Psoas muscle (tissue), 8 donors: ENCODE results near the gene HSFY1. TPM values are rescaled to one million over a fixed set of nuclear protein-coding genes. Genes with fewer than 3 reads are reported as not detected.
"Not testable (repeated sequence)": the region's sequence is repeated elsewhere in the genome, so short reads cannot be mapped to it uniquely, and the experiment has no call there.

Experiments used
- ATAC-seq, 4 donors: fragments of 200-7000 bp; cut with Tn5 transposase; one replicate each; pipeline ENCODE4 v1.9.1; 2020; ENCODE audit warnings: moderate library complexity in 3 of 4, mild to moderate bottlenecking in 2 of 4
- DNase-seq, 2 donors: peaks; one replicate each; pipeline ENCODE4 v3.0.0-alpha.2; 2020
- H3K27ac ChIP-seq: fragments of 200-600 bp; one replicate; pipeline ENCODE4 v1.8.0; 2022
- H3K27me3 ChIP-seq, 3 donors: fragments of 200-600 bp in 1 of 3; one replicate each; pipeline versions ENCODE4 v1.6.1 to v1.8.0; 2013 to 2022; ENCODE audit warnings: low read length in 2 of 3, mild to moderate bottlenecking in 2 of 3, moderate library complexity in 1 of 3; ENCODE audit not compliant: insufficient read depth in 3 of 3
- H3K36me3 ChIP-seq, 2 donors: fragments of 200-600 bp in 1 of 2; one replicate each; pipeline versions ENCODE4 v1.6.1 to v1.8.0; 2013 to 2022; ENCODE audit warnings: low read depth in 1 of 2, mild to moderate bottlenecking in 1 of 2, moderate library complexity in 1 of 2; ENCODE audit not compliant: insufficient read depth in 1 of 2
- H3K4me1 ChIP-seq: fragments of 200-600 bp; one replicate; pipeline ENCODE4 v1.8.0; 2022
- H3K4me3 ChIP-seq: fragments of 200-600 bp; one replicate; pipeline ENCODE4 v1.8.0; 2022; ENCODE audit warnings: mild to moderate bottlenecking
- H3K9me3 ChIP-seq: fragments of 200-600 bp; one replicate; pipeline ENCODE4 v1.8.0; 2022
- WGBS, 3 donors: extraction: QIAGEN DNeasy Blood & Tissue Kit; methylation state at CpG; one replicate each; pipeline versions ENCODE4 v1.1.6 to v1.1.7; 2013; 5-methylcytosine and 5-hydroxymethylcytosine counted together
- intact Hi-C, 2 donors: fragments of 100-400 bp; cut with DNase I; formaldehyde crosslinking; loops; one replicate each; pipeline versions ENCODE4 v1.11.0 to v1.14.2; 2022
- long read RNA-seq, 2 donors: library from polyadenylated mRNA; unstranded; transcript quantifications; one replicate each; pipeline ENCODE4 v2.0.0, GENCODE V29; 2021
- polyA plus RNA-seq, 3 donors: library from polyadenylated mRNA; stranded (reverse); fragments of 200-250 nt; gene quantifications; one replicate each; pipeline ENCODE4 v1.2.3, GENCODE V29; 2013
- total RNA-seq, 4 donors: library from RNA; stranded (reverse); fragmentation: NEBNext Ultra II Directional in 2 of 4; extraction: Animal tissue kit (Norgen Biotek cat#: 25700) in 2 of 4; gene quantifications; one replicate each; pipeline versions ENCODE4 v1.2.1 to v1.2.4, GENCODE V29; 2021 to 2023
- donor health status: healthy with polysubstance abuse.
- donor health status: DM: no; HTN: no; CAD: no; lungs with moderate emphysema.
- donor health status: Bipolar disorder and iron deficiency.
- donor health status: healthy.
- donor health status: DM: yes; HTN: yes; CAD: no.
- donor health status: DM: no; HTN: no; CAD: no.
- donor health status: DM: no; HTN: no; CAD: no.
- donor health status: DM: yes; HTN: yes; CAD: no.

Gene HSFY1
- not detected for total RNA-seq
- under 1 TPM in 1 of 3 donors, not detected in 2; 0.05 TPM for polyA plus RNA-seq
- long read RNA-seq, donor 1, result 0 reads
- long read RNA-seq, donor 2, result 0 reads

- H3K36me3 ChIP-seq, DNase-seq, H3K4me3 ChIP-seq, H3K27ac ChIP-seq, H3K9me3 ChIP-seq, ATAC-seq, H3K4me1 ChIP-seq, intact Hi-C loops, H3K27me3 ChIP-seq: not testable (repeated sequence)
- no CpG with 5 or more reads among the region's 1 CpG for WGBS, 3 donors
These were observed at the start of gene HSFY1 for GRCh38 chrY:18546420-18546819. Gene HSFY1 (plus strand): TSS chrY:18546720. CDS start chrY:18546788, 68 bp downstream.

- WGBS, 3 donors, result no CpG with 5 or more reads among the region's 5 CpGs
- H3K27ac ChIP-seq, H3K4me3 ChIP-seq, H3K27me3 ChIP-seq, H3K36me3 ChIP-seq, ATAC-seq, intact Hi-C loops, H3K9me3 ChIP-seq, DNase-seq, H3K4me1 ChIP-seq: not testable (repeated sequence)
These were observed 42.3 kb upstream of the HSFY1 start for GRCh38 chrY:18504266-18504665.

- DNase-seq, H3K27ac ChIP-seq, ATAC-seq, H3K36me3 ChIP-seq, intact Hi-C loops, H3K27me3 ChIP-seq, H3K4me1 ChIP-seq, H3K9me3 ChIP-seq, H3K4me3 ChIP-seq: not testable (repeated sequence)
- no CpG with 5 or more reads among the region's 2 CpGs for WGBS, 3 donors
These were observed 15.4 kb upstream of the HSFY1 start for GRCh38 chrY:18530995-18531655.

GRCh38 chrY:18538952-18539351 is 7.6 kb upstream of the HSFY1 start:
- DNase-seq, ATAC-seq, H3K27me3 ChIP-seq, H3K36me3 ChIP-seq, intact Hi-C loops, H3K27ac ChIP-seq, H3K4me1 ChIP-seq, H3K4me3 ChIP-seq, H3K9me3 ChIP-seq: not testable (repeated sequence)
- WGBS, 3 donors, result no CpG with 5 or more reads among the region's 1 CpG

GRCh38 chrY:18553132-18553531 is 6.6 kb downstream of the HSFY1 start:
- intact Hi-C loops, H3K36me3 ChIP-seq, H3K27ac ChIP-seq, H3K4me1 ChIP-seq, H3K27me3 ChIP-seq, H3K4me3 ChIP-seq, H3K9me3 ChIP-seq, ATAC-seq, DNase-seq: not testable (repeated sequence)
- no CpG with 5 or more reads among the region's 3 CpGs for WGBS, 3 donors

GRCh38 chrY:18565915-18566314 is 19.4 kb downstream of the HSFY1 start:
- H3K4me3 ChIP-seq, intact Hi-C loops, ATAC-seq, H3K9me3 ChIP-seq, H3K36me3 ChIP-seq, DNase-seq, H3K27me3 ChIP-seq, H3K27ac ChIP-seq, H3K4me1 ChIP-seq: not testable (repeated sequence)
- no CpG with 5 or more reads among the region's 3 CpGs for WGBS, 3 donors

Other genes starting within 250 kb of the HSFY1 start
- gene HSFY2, start 227.0 kb downstream of the HSFY1 start, total RNA-seq, result not detected
- under 1 TPM in 1 of 3 donors, not detected in 2; 0.19 TPM for gene HSFY2, start 227.0 kb downstream of the HSFY1 start, polyA plus RNA-seq